HepG2 (cell line): ENCODE measurements around the gene RBM45. TPM values are rescaled to one million over a fixed set of nuclear protein-coding genes. Genes with fewer than 3 reads are reported as not detected.

Source experiments
- ATAC-seq: fragments of 200-7000 bp; cut with Tn5 transposase; 3 replicates; pipeline ENCODE4 v1.9.1; 2020; ENCODE audit warnings: mild to moderate bottlenecking, moderate library complexity
- BruUV-seq: library from RNA; stranded (reverse); fragments of 400-500 nt; replicated peaks from 2 replicates; lab custom pipeline; 2021; lab: Mats Ljungman, UMichigan
- CTCF ChIA-PET: fragments of 300-600 bp; formaldehyde crosslinking; extraction: SDS; loops from one replicate; lab custom pipeline; 2021; ENCODE audit warnings: low total read pairs, inconsistent platforms, low intra/inter-chr PET ratio; lab: Yijun Ruan, JAX
- POLR2A ChIA-PET: fragments of 350-600 bp; sonication (Branson Sonifier 250); formaldehyde crosslinking; loops from one replicate; lab custom pipeline; 2020; ENCODE audit warnings: antibody characterized with exemption, inconsistent platforms; lab: Yijun Ruan, JAX
- DNase-seq: peaks from one replicate; pipeline ENCODE4 v3.0.0-alpha.2; 2015; ENCODE audit warnings: low spot score
- FAIRE-seq: peaks from 3 replicates; lab custom pipeline; 2011; peaks lifted over from hg19 to GRCh38; lab: Jason Lieb, UNC
- H2AFZ ChIP-seq: one replicate; pipeline ENCODE4 v1.6.1; 2011; ENCODE audit warnings: low read length, inconsistent platforms
- H3K27ac ChIP-seq: fragments of 300-600 bp; 3 replicates; pipeline ENCODE4 v1.8.0; 2011; ENCODE audit warnings: mixed run types, mild to moderate bottlenecking, mixed read lengths, low read length, inconsistent platforms; ENCODE audit not compliant: insufficient read depth; ENCODE audit errors: extremely low read length
- H3K27me3 ChIP-seq, 2 experiments: fragments of 200-600 bp in 1 of 2; 2 replicates in 1 of 2; 3 replicates in 1 of 2; pipeline versions ENCODE4 v1.6.0 to v1.8.0; 2011; ENCODE audit warnings: low read length in 2 of 2, mild to moderate bottlenecking in 2 of 2, moderate library complexity in 2 of 2, inconsistent platforms in 1 of 2; ENCODE audit not compliant: insufficient read depth in 2 of 2, control insufficient read depth in 1 of 2
- H3K36me3 ChIP-seq, 2 experiments: fragments of 200-600 bp in 1 of 2; replicated peaks in 1 of 2; 2 replicates in 1 of 2; 3 replicates in 1 of 2; pipeline versions ENCODE4 v1.5.1 to v1.8.0; 2011; ENCODE audit warnings: low read length in 2 of 2, inconsistent platforms in 1 of 2; ENCODE audit not compliant: insufficient read depth in 2 of 2, control insufficient read depth in 1 of 2
- H3K4me1 ChIP-seq: 2 replicates; pipeline ENCODE4 v1.5.1; 2012; ENCODE audit warnings: low read length, inconsistent platforms; ENCODE audit not compliant: insufficient read depth
- H3K4me2 ChIP-seq: 2 replicates; pipeline ENCODE4 v1.6.0; 2011; ENCODE audit warnings: low read depth, low read length, inconsistent platforms
- H3K4me3 ChIP-seq, 3 experiments: fragments of 200-600 bp in 1 of 3; sonication (generic), shearing (Covaris generic) in 1 of 3; replicated peaks in 1 of 3; 2 replicates each; pipeline ENCODE4 v1.5.1; 2011 to 2016; ENCODE audit warnings: low read length in 3 of 3, inconsistent platforms in 2 of 3, low read depth in 2 of 3, mild to moderate bottlenecking in 2 of 3, control low read depth in 1 of 3, mixed read lengths in 1 of 3; ENCODE audit not compliant: insufficient read depth in 1 of 3
- H3K79me2 ChIP-seq: one replicate; pipeline ENCODE4 v1.6.1; 2011; ENCODE audit warnings: low read length, inconsistent platforms; ENCODE audit not compliant: insufficient read depth
- H3K9ac ChIP-seq: 2 replicates; pipeline ENCODE4 v1.6.0; 2011; ENCODE audit warnings: mild to moderate bottlenecking, low read depth, low read length, inconsistent platforms; ENCODE audit not compliant: insufficient read depth
- H3K9me3 ChIP-seq: 2 replicates; pipeline ENCODE4 v1.5.1; 2012; ENCODE audit warnings: mild to moderate bottlenecking, low read length
- H4K20me1 ChIP-seq: 2 replicates; pipeline ENCODE4 v1.6.0; 2011; ENCODE audit warnings: inconsistent platforms, mild to moderate bottlenecking, low read length, moderate library complexity; ENCODE audit not compliant: insufficient read depth
- HNF4G ChIP-seq, 2 experiments: sonication (generic) in 1 of 2; formaldehyde crosslinking in 1 of 2; IDR thresholded peaks; 2 replicates each; pipeline versions ENCODE4 v1.4.0 to v1.6.1; 2011 to 2020; ENCODE audit warnings: borderline replicate concordance in 2 of 2, low read depth in 2 of 2, mild to moderate bottlenecking in 2 of 2, low read length in 1 of 2, missing genetic modification reagents in 1 of 2, moderate library complexity in 1 of 2
- ISL2 ChIP-seq: sonication (generic); formaldehyde crosslinking; IDR thresholded peaks from 2 replicates; pipeline ENCODE4 v1.5.0; 2020; ENCODE audit warnings: missing genetic modification reagents
- KMT2B ChIP-seq: IDR thresholded peaks from 2 replicates; pipeline ENCODE4 v1.6.1; 2016; ENCODE audit warnings: missing genetic modification reagents, missing compliant biosample characterization
- MEF2D ChIP-seq: sonication (generic); formaldehyde crosslinking; IDR thresholded peaks from 2 replicates; pipeline ENCODE4 v1.5.1; 2020; ENCODE audit warnings: mild to moderate bottlenecking, missing genetic modification reagents
- MTF1 ChIP-seq: sonication (generic); formaldehyde crosslinking; IDR thresholded peaks from 2 replicates; pipeline ENCODE4 v1.5.0; 2020; ENCODE audit warnings: missing genetic modification reagents
- NPAS2 ChIP-seq: sonication (generic); formaldehyde crosslinking; IDR thresholded peaks from 2 replicates; pipeline ENCODE4 v1.8.0; 2022; ENCODE audit warnings: mild to moderate bottlenecking, missing genetic modification reagents, borderline replicate concordance
- NR2F2 ChIP-seq: IDR thresholded peaks from 2 replicates; pipeline ENCODE4 v1.6.1; 2012; ENCODE audit warnings: low read depth, inconsistent platforms, borderline replicate concordance
- PHF21A ChIP-seq: sonication (generic); formaldehyde crosslinking; IDR thresholded peaks from 2 replicates; pipeline ENCODE4 v1.5.0; 2020; ENCODE audit warnings: mild to moderate bottlenecking, missing genetic modification reagents
- TAF1 ChIP-seq: sonication (generic); formaldehyde crosslinking; IDR thresholded peaks from 2 replicates; pipeline ENCODE4 v1.4.0; 2020; ENCODE audit warnings: missing genetic modification reagents
- ZMYM3 ChIP-seq: sonication (generic); formaldehyde crosslinking; IDR thresholded peaks from 2 replicates; pipeline ENCODE4 v1.5.1; 2020; ENCODE audit warnings: mild to moderate bottlenecking, missing genetic modification reagents
- ZNF639 ChIP-seq: conservative IDR thresholded peaks from 2 replicates; pipeline ENCODE4 v1.6.1; 2018; ENCODE audit warnings: missing genetic modification reagents
- ZNF749 ChIP-seq: sonication (generic); formaldehyde crosslinking; IDR thresholded peaks from 2 replicates; pipeline ENCODE4 v1.8.0; 2022; ENCODE audit warnings: mild to moderate bottlenecking, missing genetic modification reagents, moderate library complexity, borderline replicate concordance
- ZNF879 ChIP-seq: sonication (generic); formaldehyde crosslinking; IDR thresholded peaks from 2 replicates; pipeline ENCODE4 v1.8.1; 2023; ENCODE audit warnings: missing genetic modification reagents
- WGBS: methylation state at CpG from one replicate; pipeline ENCODE4 v1.1.6; 2017; ENCODE audit warnings: low lambda C conversion rate; 5-methylcytosine and 5-hydroxymethylcytosine counted together
- in situ Hi-C: cut with HindIII; loops from 2 replicates; pipeline ENCODE4 v1.10.0; 2017; ENCODE audit warnings: low pct_unique_long_range_greater_than_20kb; ENCODE audit not compliant: extremely low pct_ligation_motif_present
- intact Hi-C: fragments of 100-400 bp; cut with micrococcal nuclease; formaldehyde crosslinking; loops from one replicate; pipeline ENCODE4 v1.10.0; 2022; ENCODE audit not compliant: unreplicated experiment
- polyA plus RNA-seq, 8 experiments: library from polyadenylated mRNA; depleted of rRNA in 3 of 8; stranded (reverse) in 7 of 8; unstranded in 1 of 8; fragments of >200 nt; fragmentation: Illumina TruSeq in 4 of 8; extraction: Trizol in 4 of 8; gene quantifications; 2 replicates each; pipeline versions ENCODE4 v1.2.1 to v1.2.3, GENCODE V29; 2011 to 2016; ENCODE audit warnings: low read depth in 4 of 8, missing spikeins in 1 of 8, mixed read lengths in 1 of 8; ENCODE audit not compliant: insufficient read depth in 1 of 8
- total RNA-seq, 5 experiments: library from RNA; depleted of rRNA; stranded (reverse); fragments of >200 nt; fragmentation: Illumina TruSeq; extraction: Trizol; gene quantifications; 2 replicates each; pipeline ENCODE4 v1.2.3, GENCODE V29; 2016; ENCODE audit warnings: low read depth in 1 of 5

The RBM45 gene
- total and polyA plus RNA-seq, 2 of the 13 experiments (the other 11 are each of a cell fraction or from before 2014, with no cell fraction given) = 5.7 to 25.2 TPM

- no peak for ATAC-seq
- POLR2A ChIA-PET = no interaction called here
- CTCF ChIA-PET = no interaction called here
- Histone ChIP-seq H4K20me1 (no peaks in the 10 kb centered on the region), H3K27ac (no peak overlapping the region), H3K79me2 (no peaks in the 10 kb centered on the region), H3K4me3 (no peak overlapping the region), H3K9me3 (peaks cover 5% of the 10 kb centered on the region; the same call in 1 of the 2 replicates), H3K27me3 (no peaks in the 10 kb centered on the region; a peak in 1 of 5 replicates), H3K4me2 (no peak overlapping the region), H2AFZ (no peak overlapping the region), H3K4me1 (no peaks in the 10 kb centered on the region), H3K36me3 (no peaks in the 10 kb centered on the region), H3K9ac (no peak overlapping the region)
- in situ Hi-C loops = no loop called here
- intact Hi-C loops = no loop called here
- no peak for FAIRE-seq
- 13% methylated on average over 1 of the region's 1 CpG for WGBS
- BruUV-seq = no TSS peak
- no peak for DNase-seq
- no peak for TF ChIP-seq NPAS2 (CRISPR knock-in tag)
- no peak for TF ChIP-seq ZNF879
- no peak for TF ChIP-seq ZNF749 (CRISPR knock-in tag)
- TF ChIP-seq NR2F2 = no peak
- no peak for TF ChIP-seq MEF2D (CRISPR knock-in tag)
- TF ChIP-seq ZNF639 = no peak
- TF ChIP-seq ISL2 (CRISPR knock-in tag) = no peak
- TF ChIP-seq TAF1 (CRISPR knock-in tag) = no peak
- TF ChIP-seq MTF1 (CRISPR knock-in tag) = no peak
- no peak for TF ChIP-seq HNF4G (IDR thresholded peaks at IDR 0.05; ENCODE audit: borderline replicate concordance, low read depth, low read length)
- TF ChIP-seq HNF4G (CRISPR knock-in tag; IDR thresholded peaks at IDR 0.05; ENCODE audit: borderline replicate concordance, low read depth) = no peak
- no peak for TF ChIP-seq PHF21A (CRISPR knock-in tag)
- no peak for TF ChIP-seq ZMYM3
- no peak for TF ChIP-seq KMT2B (CRISPR knock-in tag)
Measured at GRCh38 chr2:178159966-178160365, 47.7 kb downstream of the RBM45 start.
